H1 (cell line): ENCODE results near the gene ZNF212. TPM values are rescaled to one million over a fixed set of nuclear protein-coding genes. Genes with fewer than 3 reads are reported as not detected.

Experiments used
- CTCF ChIA-PET: fragments of 300-600 bp; sonication (Branson Sonifier 250); formaldehyde crosslinking; loops from one replicate; lab custom pipeline; 2021; ENCODE audit not compliant: partially characterized antibody; lab: Charles Lee
- POLR2A ChIA-PET: fragments of 300-600 bp; sonication (Branson Sonifier 250); formaldehyde crosslinking; loops from one replicate; lab custom pipeline; 2021; ENCODE audit warnings: inconsistent platforms; ENCODE audit not compliant: partially characterized antibody; lab: Charles Lee
- DNase-seq, 2 experiments: peaks; one replicate each; pipeline versions ENCODE4 v3.0.0 to v3.0.0-alpha.2; 2010 to 2022; ENCODE audit warnings: low spot score in 2 of 2, low read depth in 1 of 2, mixed read lengths in 1 of 2
- FAIRE-seq: peaks from 2 replicates; lab custom pipeline; 2011; peaks lifted over from hg19 to GRCh38; lab: Jason Lieb, UNC
- H2AFZ ChIP-seq: 2 replicates; pipeline ENCODE4 v1.8.1; 2012; ENCODE audit warnings: low read length, inconsistent platforms
- H2AK5ac ChIP-seq: 2 replicates; pipeline ENCODE4 v1.6.1; 2013; ENCODE audit warnings: low read depth, low read length
- H2BK120ac ChIP-seq: replicated peaks from 2 replicates; pipeline ENCODE3; 2013; ENCODE audit warnings: low read depth, low read length, inconsistent platforms
- H2BK12ac ChIP-seq: 2 replicates; pipeline ENCODE4 v1.6.1; 2013; ENCODE audit warnings: low read depth, low read length
- H2BK15ac ChIP-seq: 2 replicates; pipeline ENCODE4 v1.6.1; 2013; ENCODE audit warnings: low read length
- H2BK20ac ChIP-seq: 2 replicates; pipeline ENCODE4 v1.6.1; 2013; ENCODE audit warnings: low read length
- H2BK5ac ChIP-seq: 2 replicates; pipeline ENCODE4 v1.6.1; 2013; ENCODE audit warnings: low read depth, low read length
- H3K14ac ChIP-seq: 2 replicates; pipeline ENCODE4 v1.6.1; 2013; ENCODE audit warnings: inconsistent platforms; ENCODE audit not compliant: insufficient read length
- H3K18ac ChIP-seq: 2 replicates; pipeline ENCODE4 v1.6.1; 2013; ENCODE audit warnings: low read length; ENCODE audit errors: extremely low read depth
- H3K23ac ChIP-seq: 2 replicates; pipeline ENCODE4 v1.6.1; 2013; ENCODE audit warnings: inconsistent platforms; ENCODE audit not compliant: insufficient read length
- H3K23me2 ChIP-seq: 2 replicates; pipeline ENCODE4 v1.6.1; 2013; ENCODE audit warnings: low read depth, low read length
- H3K27ac ChIP-seq: 2 replicates; pipeline ENCODE4 v1.6.1; 2011; ENCODE audit warnings: low read depth, low read length, inconsistent platforms
- H3K27me3 ChIP-seq, 4 experiments: replicated peaks in 1 of 4; 1 replicate in 1 of 4; 2 replicates in 3 of 4; pipeline versions ENCODE4 v1.6.1 to v1.8.1; 2011 to 2013; ENCODE audit warnings: low read length in 3 of 4, mild to moderate bottlenecking in 3 of 4, inconsistent platforms in 2 of 4, mixed read lengths in 2 of 4, moderate library complexity in 1 of 4; ENCODE audit not compliant: control insufficient read depth in 3 of 4, insufficient read depth in 3 of 4; ENCODE audit errors: extremely low read depth in 1 of 4
- H3K36me3 ChIP-seq, 4 experiments: 2 replicates each; pipeline versions ENCODE4 v1.6.1 to v1.8.1; 2011 to 2013; ENCODE audit warnings: mild to moderate bottlenecking in 4 of 4, low read length in 3 of 4, moderate library complexity in 2 of 4, control low read depth in 1 of 4, inconsistent platforms in 1 of 4; ENCODE audit not compliant: insufficient read depth in 4 of 4, control insufficient read depth in 2 of 4
- H3K4ac ChIP-seq: replicated peaks from 2 replicates; pipeline ENCODE3; 2013; ENCODE audit warnings: low read length, low read depth, mixed read lengths, inconsistent platforms; ENCODE audit not compliant: insufficient read length
- H3K4me1 ChIP-seq, 4 experiments: replicated peaks in 1 of 4; 1 replicate in 1 of 4; 2 replicates in 3 of 4; pipeline versions ENCODE4 v1.6.1 to v1.8.1; 2011 to 2013; ENCODE audit warnings: low read length in 3 of 4, inconsistent platforms in 2 of 4, mixed read lengths in 1 of 4; ENCODE audit not compliant: insufficient read depth in 4 of 4, control insufficient read depth in 3 of 4
- H3K4me2 ChIP-seq, 2 experiments: 2 replicates each; pipeline versions ENCODE4 v1.6.1 to v1.8.1; 2011 to 2013; ENCODE audit warnings: low read depth in 2 of 2, low read length in 2 of 2, control low read depth in 1 of 2, inconsistent platforms in 1 of 2, mild to moderate bottlenecking in 1 of 2; ENCODE audit not compliant: insufficient read depth in 1 of 2
- H3K4me3 ChIP-seq, 4 experiments: fragments of 200-600, 300-600 bp in 1 of 4; sonication (generic), shearing (Covaris generic), sonication (Bioruptor Twin) in 1 of 4; 2 replicates each; pipeline versions ENCODE4 v1.5.1 to v1.8.1; 2011 to 2016; ENCODE audit warnings: low read length in 4 of 4, low read depth in 3 of 4, control low read depth in 2 of 4, inconsistent platforms in 2 of 4, mild to moderate bottlenecking in 2 of 4, mixed read lengths in 1 of 4, moderate library complexity in 1 of 4; ENCODE audit not compliant: insufficient read depth in 2 of 4; ENCODE audit errors: extremely low read depth in 1 of 4
- H3K56ac ChIP-seq: replicated peaks from 2 replicates; pipeline ENCODE3; 2013; ENCODE audit warnings: low read depth, mild to moderate bottlenecking, mixed read lengths, low read length, inconsistent platforms; ENCODE audit not compliant: insufficient read length
- H3K79me1 ChIP-seq: 2 replicates; pipeline ENCODE4 v1.6.1; 2013; ENCODE audit warnings: low read depth, low read length, control low read depth
- H3K79me2 ChIP-seq, 2 experiments: 2 replicates each; pipeline versions ENCODE4 v1.6.1 to v1.8.1; 2012 to 2013; ENCODE audit warnings: low read length in 2 of 2, mild to moderate bottlenecking in 2 of 2, inconsistent platforms in 1 of 2; ENCODE audit not compliant: insufficient read depth in 2 of 2, control insufficient read depth in 1 of 2
- H3K9ac ChIP-seq, 4 experiments: replicated peaks in 1 of 4; 1 replicate in 1 of 4; 2 replicates in 3 of 4; pipeline versions ENCODE4 v1.6.1 to v1.8.1; 2011 to 2013; ENCODE audit warnings: low read depth in 3 of 4, low read length in 3 of 4, control low read depth in 2 of 4, mild to moderate bottlenecking in 2 of 4, moderate library complexity in 2 of 4, inconsistent platforms in 1 of 4; ENCODE audit errors: extremely low read depth in 1 of 4
- H3K9me3 ChIP-seq, 2 experiments: 2 replicates each; pipeline versions ENCODE4 v1.6.1 to v1.8.1; 2012 to 2013; ENCODE audit warnings: mild to moderate bottlenecking in 2 of 2, moderate library complexity in 2 of 2, control low read depth in 1 of 2, inconsistent platforms in 1 of 2, low read depth in 1 of 2, low read length in 1 of 2, mixed read lengths in 1 of 2; ENCODE audit not compliant: insufficient read depth in 2 of 2
- H4K20me1 ChIP-seq, 2 experiments: replicated peaks in 1 of 2; 2 replicates each; pipeline versions ENCODE3 to v1.8.1; 2011 to 2013; ENCODE audit warnings: inconsistent platforms in 2 of 2, low read length in 2 of 2, mild to moderate bottlenecking in 1 of 2; ENCODE audit not compliant: insufficient read depth in 2 of 2, control insufficient read depth in 1 of 2
- H4K5ac ChIP-seq: 2 replicates; pipeline ENCODE4 v1.6.1; 2013; ENCODE audit warnings: low read length, low read depth, mixed read lengths, inconsistent platforms; ENCODE audit not compliant: insufficient read length
- H4K8ac ChIP-seq: 2 replicates; pipeline ENCODE4 v1.8.0; 2013; ENCODE audit warnings: mild to moderate bottlenecking, moderate library complexity, low read length, inconsistent platforms; ENCODE audit not compliant: insufficient read depth; ENCODE audit errors: extremely low read depth
- H4K91ac ChIP-seq: replicated peaks from 2 replicates; pipeline ENCODE3; 2013; ENCODE audit warnings: low read length, mixed read lengths, inconsistent platforms; ENCODE audit not compliant: insufficient read length
- CHD2 ChIP-seq: IDR thresholded peaks from 2 replicates; pipeline ENCODE4 v1.6.1; 2012; ENCODE audit warnings: low read length, improper control_type of control experiment
- HDAC2 ChIP-seq, 2 experiments: fragments of 300-600 bp in 1 of 2; sonication (generic) in 1 of 2; IDR thresholded peaks; 2 replicates each; pipeline ENCODE4 v1.6.1; 2011 to 2012; ENCODE audit warnings: low read depth in 2 of 2, low read length in 2 of 2, mild to moderate bottlenecking in 2 of 2, moderate library complexity in 2 of 2, borderline replicate concordance in 1 of 2, inconsistent platforms in 1 of 2
- KDM1A ChIP-seq: fragments of 200-600, 300-600 bp; sonication (generic); IDR thresholded peaks from 2 replicates; pipeline ENCODE4 v1.7.1; 2016; ENCODE audit warnings: mild to moderate bottlenecking, low read length, borderline replicate concordance
- KDM4A ChIP-seq: IDR thresholded peaks from one replicate; pipeline ENCODE4 v1.7.1; 2012; ENCODE audit warnings: low read depth, mild to moderate bottlenecking, moderate library complexity, low read length, inconsistent platforms; ENCODE audit not compliant: severe bottlenecking
- RNF2 ChIP-seq: fragments of 200-900, 300-1000 bp; sonication (generic); IDR thresholded peaks from 2 replicates; pipeline ENCODE4 v1.7.1; 2016; ENCODE audit warnings: borderline replicate concordance, low read depth, mild to moderate bottlenecking, antibody characterized with exemption, low read length; ENCODE audit not compliant: poor library complexity, severe bottlenecking; ENCODE audit errors: missing control alignments
- SIRT6 ChIP-seq: IDR thresholded peaks from one replicate; pipeline ENCODE4 v1.7.1; 2012; ENCODE audit warnings: low read length, inconsistent platforms
- SP4 ChIP-seq: IDR thresholded peaks from 2 replicates; pipeline ENCODE4 v1.6.1; 2012; ENCODE audit warnings: low read length, inconsistent platforms
- WGBS, 2 experiments: shearing (Covaris generic) in 1 of 2; methylation state at CpG; one replicate each; pipeline versions ENCODE4 v1.1.6 to v1.1.7; 2013 to 2015; ENCODE audit warnings: low lambda C conversion rate in 2 of 2, mixed read lengths in 2 of 2, inconsistent platforms in 1 of 2, low coverage in 1 of 2, missing lambda C conversion rate in 1 of 2; ENCODE audit not compliant: insufficient replicate concordance in 2 of 2, insufficient coverage in 1 of 2, insufficient read length in 1 of 2; ENCODE audit errors: extremely low coverage in 1 of 2, missing lambda C conversion rate in 1 of 2; 5-methylcytosine and 5-hydroxymethylcytosine counted together
- polyA plus RNA-seq, 7 experiments: library from polyadenylated mRNA; depleted of rRNA in 3 of 7; stranded (reverse) in 5 of 7; unstranded in 2 of 7; fragments of >200 nt in 5 of 7; fragments of 200-250 nt in 2 of 7; gene quantifications; 1 replicate in 5 of 7; 2 replicates in 1 of 7; 4 replicates in 1 of 7; pipeline versions ENCODE4 v1.2.1 to v1.2.3, GENCODE V29; 2011 to 2013; ENCODE audit warnings: missing spikeins in 2 of 7, mixed read lengths in 2 of 7
- total RNA-seq: library from RNA; stranded (reverse); fragmentation: NEBNext Ultra II Directional; extraction: Animal tissue kit (Norgen Biotek cat#: 25700); gene quantifications from 2 replicates; pipeline ENCODE4 v1.2.1, GENCODE V29; 2021

ZNF212 gene
- total and polyA plus RNA-seq, 2 of the 8 experiments (the other 6 are each of a cell fraction or from before 2014, with no cell fraction given): 6.7 to 19.3 TPM

- no peaks in the 10 kb centered on the region for H3K79me1 ChIP-seq
- no peak overlapping the region for H2AK5ac ChIP-seq
- no peak overlapping the region for H3K27ac ChIP-seq
- no peak overlapping the region for H3K23ac ChIP-seq
- no peak overlapping the region for H2BK12ac ChIP-seq
- peak in 1 of 2 experiments; percentile 8 for DNase-seq
- H4K5ac ChIP-seq: no peak overlapping the region
- no peaks in the 10 kb centered on the region for H3K79me2 ChIP-seq
- H4K91ac ChIP-seq: no peak overlapping the region
- H2AFZ ChIP-seq: no peak overlapping the region
- H3K4me2 ChIP-seq: no peak overlapping the region
- 0 out of 2 replicates have a peak overlapping the region, but pooled peaks have one; percentile 15 for H2BK20ac ChIP-seq
- H4K8ac ChIP-seq: no peak overlapping the region
- H2BK15ac ChIP-seq: no peak overlapping the region
- peaks cover 0 to 6% of the 10 kb centered on the region in 2 experiments; a peak in 1 of 4 replicates for H3K9me3 ChIP-seq
- H4K20me1 ChIP-seq: no peaks in the 10 kb centered on the region
- no peak overlapping the region for H3K4me3 ChIP-seq
- H3K56ac ChIP-seq: no peak overlapping the region
- 91% methylated on average over 5 of the region's 5 CpGs; no CpG with 5 or more reads in 1 of the 2 experiments for whole genome bisulfite sequencing, 2 experiments
- no peaks in the 10 kb centered on the region for H3K23me2 ChIP-seq
- FAIRE-seq: no peak
- H3K4ac ChIP-seq: no peak overlapping the region
- H3K36me3 ChIP-seq: no peaks in the 10 kb centered on the region
- H2BK5ac ChIP-seq: no peak overlapping the region
- ChIA-PET POLR2A (no interaction called here), CTCF (interaction anchor here (1.1 to 2.3 kb wide), 4 partner anchors 13 to 109 kb away, joined by 3 to 10 read pairs (median 6); no protein-coding TSS in a partner anchor)
- no peaks in the 10 kb centered on the region for H3K27me3 ChIP-seq
- TF ChIP-seq KDM1A (no peak), HDAC2 (IDR thresholded peaks at IDR 0.05; ENCODE audit: borderline replicate concordance in 1 of 2, low read depth in 2 of 2, low read length in 2 of 2) (no peak), CHD2 (no peak), KDM4A (no peak), RNF2 (no peak), SIRT6 (no peak), SP4 (no peak)
- 0 out of 7 replicates have a peak, but pooled peaks cover 0 to 5% (median 0%) of the 10 kb centered on the region in 4 experiments for H3K4me1 ChIP-seq
- no peak overlapping the region for H3K18ac ChIP-seq
- H3K14ac ChIP-seq: no peak overlapping the region
- H2BK120ac ChIP-seq: no peak overlapping the region
- no peak overlapping the region for H3K9ac ChIP-seq
These were observed 57.7 kb downstream of the ZNF212 start for GRCh38 chr7:149297034-149297755.
